Stimulated activated CD4-positive, alpha-beta T cell treated with anti-CD3 and anti-CD28 coated beads, Interleukin-2, amount 100 ng/mL, for 24 hours (primary cell): Measurements from ENCODE around the gene COL6A3.
"Not testable (repeated sequence)": the region's sequence is repeated elsewhere in the genome, so short reads cannot be mapped to it uniquely, and the experiment has no call there.

Experiments
- DNase-seq, 2 donors: peaks; one replicate each; pipeline ENCODE4 v3.0.0-alpha.2; 2020

The COL6A3 gene

GRCh38 chr2:237411683-237412423 lies 2.1 kb downstream of the COL6A3 start:
- DNase-seq, result no peak

GRCh38 chr2:237411092-237411601 lies 2.8 kb downstream of the COL6A3 start:
- DNase-seq, result no peak

GRCh38 chr2:237409263-237409662 lies 4.7 kb downstream of the COL6A3 start:
- not testable (repeated sequence) for DNase-seq

GRCh38 chr2:237408335-237409000 lies 5.5 kb downstream of the COL6A3 start:
- no peak for DNase-seq

GRCh38 chr2:237407700-237408099 lies 6.3 kb downstream of the COL6A3 start:
- DNase-seq, result no peak

GRCh38 chr2:237406371-237406895 lies 7.5 kb downstream of the COL6A3 start:
- no peak for DNase-seq

- no peak for DNase-seq
Observed at GRCh38 chr2:237405605-237406004, 8.4 kb downstream of the COL6A3 start.

GRCh38 chr2:237405006-237405559 lies 8.9 kb downstream of the COL6A3 start:
- DNase-seq, result no peak

- DNase-seq, result no peak
Observed at GRCh38 chr2:237404413-237404812, 9.6 kb downstream of the COL6A3 start.

- no peak for DNase-seq
Observed at GRCh38 chr2:237403024-237403882, 10.7 kb downstream of the COL6A3 start.

- DNase-seq, result no peak
Observed at GRCh38 chr2:237400199-237400598, 13.8 kb downstream of the COL6A3 start.

GRCh38 chr2:237397072-237397471 lies 16.9 kb downstream of the COL6A3 start:
- no peak for DNase-seq

GRCh38 chr2:237393523-237393922 lies 20.4 kb downstream of the COL6A3 start:
- no peak for DNase-seq

GRCh38 chr2:237392186-237392585 lies 21.8 kb downstream of the COL6A3 start:
- DNase-seq, result no peak

- no peak for DNase-seq
Observed at GRCh38 chr2:237391140-237391539, 22.8 kb downstream of the COL6A3 start.

- DNase-seq, result no peak
Observed at GRCh38 chr2:237390235-237390634, 23.7 kb downstream of the COL6A3 start.

- no peak for DNase-seq
Observed at GRCh38 chr2:237389831-237390230, 24.1 kb downstream of the COL6A3 start.

GRCh38 chr2:237388036-237388435 lies 25.9 kb downstream of the COL6A3 start:
- no peak for DNase-seq

GRCh38 chr2:237384672-237385020 lies 29.3 kb downstream of the COL6A3 start:
- no peak for DNase-seq

- no peak for DNase-seq
Observed at GRCh38 chr2:237383991-237384671, 29.8 kb downstream of the COL6A3 start.

GRCh38 chr2:237380768-237381167 lies 33.2 kb downstream of the COL6A3 start:
- DNase-seq, result no peak

GRCh38 chr2:237379636-237380035 lies 34.3 kb downstream of the COL6A3 start:
- DNase-seq, result no peak
